GM21786 (cell line): ENCODE measurements around the gene ACSF3.
"Not testable (repeated sequence)": the region's sequence is repeated elsewhere in the genome, so short reads cannot be mapped to it uniquely, and the experiment has no call there.

Experiments
- ATAC-seq: cut with Tn5 transposase; IDR thresholded peaks from one replicate; pipeline ENCODE4 v1.9.1; 2021; ENCODE audit not compliant: unreplicated experiment

Gene ACSF3

DNA sequence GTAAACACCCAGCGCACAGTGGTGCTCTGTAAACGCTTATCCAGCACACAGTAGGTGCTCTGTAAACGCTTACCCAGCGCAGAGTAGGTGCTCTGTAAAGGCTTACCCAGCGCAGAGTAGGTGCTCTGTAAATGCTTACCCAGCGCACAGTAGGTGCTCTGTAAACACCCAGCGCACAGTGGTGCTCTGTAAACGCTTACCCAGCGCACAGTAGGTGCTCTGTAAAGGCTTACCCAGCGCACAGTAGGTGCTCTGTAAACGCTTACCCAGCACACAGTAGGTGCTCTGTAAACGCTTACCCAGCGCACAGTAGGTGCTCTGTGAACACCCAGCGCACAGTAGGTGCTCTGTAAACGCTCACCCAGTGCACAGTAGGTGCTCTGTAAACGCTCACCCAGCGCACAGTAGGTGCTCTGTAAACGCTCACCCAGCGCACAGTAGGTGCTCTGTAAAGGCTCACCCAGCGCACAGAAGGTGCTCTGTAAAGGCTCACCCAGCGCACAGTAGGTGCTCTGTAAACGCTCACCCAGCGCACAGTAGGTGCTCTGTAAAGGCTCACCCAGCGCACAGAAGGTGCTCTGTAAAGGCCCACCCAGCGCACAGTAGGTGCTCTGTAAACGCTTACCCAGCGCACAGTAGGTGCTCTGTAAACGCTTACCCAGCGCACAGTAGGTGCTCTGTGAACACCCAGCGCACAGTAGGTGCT is 92.4 kb downstream of the ACSF3 start:
- ATAC-seq, result not testable (repeated sequence)

DNA sequence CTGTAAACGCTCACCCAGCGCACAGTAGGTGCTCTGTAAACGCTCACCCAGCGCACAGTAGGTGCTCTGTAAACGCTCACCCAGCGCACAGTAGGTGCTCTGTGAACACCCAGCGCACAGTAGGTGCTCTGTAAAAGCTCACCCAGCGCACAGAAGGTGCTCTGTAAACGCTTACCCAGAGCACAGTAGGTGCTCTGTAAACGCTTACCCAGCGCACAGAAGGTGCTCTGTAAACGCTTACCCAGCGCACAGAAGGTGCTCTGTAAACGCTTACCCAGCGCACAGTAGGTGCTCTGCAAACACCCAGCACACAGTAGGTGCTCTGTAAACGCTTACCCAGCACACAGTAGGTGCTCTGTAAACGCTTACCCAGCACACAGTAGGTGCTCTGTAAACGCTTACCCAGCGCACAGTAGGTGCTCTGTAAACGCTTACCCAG is 93.0 kb downstream of the ACSF3 start:
- not testable (repeated sequence) for ATAC-seq

DNA sequence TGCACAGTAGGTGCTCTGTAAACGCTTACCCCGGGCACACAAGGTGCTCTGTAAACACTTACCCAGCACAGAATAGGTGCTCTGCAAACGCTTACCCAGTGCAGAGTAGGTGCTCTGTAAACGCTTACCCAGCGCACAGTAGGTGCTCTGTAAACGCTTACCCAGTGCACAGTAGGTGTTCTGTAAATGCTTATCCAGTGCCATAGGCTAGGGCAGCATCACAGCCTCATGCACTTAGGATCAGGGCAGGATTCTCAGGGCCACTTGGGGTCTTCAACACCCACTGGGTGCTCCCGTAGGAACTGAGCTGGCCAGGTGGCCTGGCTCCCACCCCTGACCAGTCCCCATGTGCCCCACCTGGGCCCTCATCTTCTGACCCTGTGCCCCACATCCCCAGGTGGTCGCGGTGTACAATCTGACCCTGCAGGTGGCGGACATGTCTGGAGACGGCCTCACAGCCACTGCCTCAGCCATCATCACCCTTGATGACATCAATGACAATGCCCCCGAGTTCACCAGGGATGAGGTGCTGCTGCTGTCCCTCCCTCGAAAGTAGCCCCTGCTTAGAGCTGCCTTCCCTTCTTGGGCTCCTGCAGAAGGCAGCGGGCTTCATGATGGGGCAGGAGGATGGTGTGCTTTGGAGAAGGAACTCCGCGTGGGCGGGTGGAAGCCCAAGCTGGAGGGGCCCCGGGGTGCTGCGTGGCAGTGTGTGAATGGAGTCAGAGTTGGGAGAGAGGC is 93.5 kb downstream of the ACSF3 start:
- ATAC-seq, result no peak

DNA sequence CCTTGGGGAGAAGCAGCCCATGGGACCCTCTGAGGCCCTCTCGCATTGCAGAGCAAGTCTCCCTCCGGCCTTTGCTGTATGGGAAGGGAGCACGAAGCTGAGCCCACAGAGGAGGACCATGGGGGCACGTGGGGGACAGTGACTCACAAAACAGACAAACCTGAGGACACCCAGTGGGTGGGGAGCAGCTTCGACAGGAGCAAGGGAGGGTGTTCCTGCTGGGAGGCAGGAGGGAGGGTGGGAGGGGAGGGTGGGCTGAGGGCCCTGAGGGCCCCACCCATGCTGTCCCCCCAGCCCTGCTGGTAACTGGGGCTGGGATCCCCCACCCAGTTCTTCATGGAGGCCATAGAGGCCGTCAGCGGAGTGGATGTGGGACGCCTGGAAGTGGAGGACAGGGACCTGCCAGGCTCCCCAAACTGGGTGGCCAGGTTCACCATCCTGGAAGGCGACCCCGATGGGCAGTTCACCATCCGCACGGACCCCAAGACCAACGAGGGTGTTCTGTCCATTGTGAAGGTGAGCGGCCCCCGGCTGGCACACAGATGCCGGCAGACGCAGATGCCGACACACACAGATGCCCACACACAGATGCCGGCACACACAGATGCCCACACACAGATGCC is 94.2 kb downstream of the ACSF3 start:
- no peak for ATAC-seq

DNA sequence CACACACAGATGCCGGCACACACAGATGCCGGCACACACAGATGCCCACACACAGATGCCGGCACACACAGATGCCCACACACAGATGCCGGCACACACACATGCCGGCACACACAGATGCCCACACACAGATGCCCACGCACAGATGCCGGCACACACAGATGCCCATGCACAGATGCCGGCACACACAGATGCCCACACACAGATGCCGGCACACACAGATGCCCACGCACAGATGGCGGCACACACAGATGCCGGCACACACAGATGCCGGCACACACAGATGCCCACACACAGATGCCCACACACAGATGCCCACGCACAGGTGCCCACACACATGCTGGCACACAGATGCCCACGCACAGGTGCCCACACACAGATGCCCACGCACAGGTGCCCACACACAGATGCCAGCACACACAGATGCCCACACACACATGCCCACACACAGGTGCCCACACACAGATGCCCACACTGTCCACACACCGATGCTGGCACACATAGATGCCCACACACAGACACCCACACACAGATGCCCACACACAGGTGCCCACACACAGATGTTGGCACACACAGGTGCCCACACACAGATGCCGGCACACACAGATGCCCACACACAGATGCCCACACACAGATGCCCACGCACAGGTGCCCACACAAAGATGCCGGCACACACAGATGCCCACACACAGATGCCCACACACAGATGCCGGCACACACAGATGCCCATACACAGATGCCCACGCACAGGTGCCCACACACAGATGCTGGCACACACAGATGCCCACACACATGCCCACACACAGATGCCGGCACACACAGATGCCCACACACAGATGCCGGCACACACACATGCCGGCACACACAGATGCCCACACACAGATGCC is 95.1 kb downstream of the ACSF3 start:
- not testable (repeated sequence) for ATAC-seq

DNA sequence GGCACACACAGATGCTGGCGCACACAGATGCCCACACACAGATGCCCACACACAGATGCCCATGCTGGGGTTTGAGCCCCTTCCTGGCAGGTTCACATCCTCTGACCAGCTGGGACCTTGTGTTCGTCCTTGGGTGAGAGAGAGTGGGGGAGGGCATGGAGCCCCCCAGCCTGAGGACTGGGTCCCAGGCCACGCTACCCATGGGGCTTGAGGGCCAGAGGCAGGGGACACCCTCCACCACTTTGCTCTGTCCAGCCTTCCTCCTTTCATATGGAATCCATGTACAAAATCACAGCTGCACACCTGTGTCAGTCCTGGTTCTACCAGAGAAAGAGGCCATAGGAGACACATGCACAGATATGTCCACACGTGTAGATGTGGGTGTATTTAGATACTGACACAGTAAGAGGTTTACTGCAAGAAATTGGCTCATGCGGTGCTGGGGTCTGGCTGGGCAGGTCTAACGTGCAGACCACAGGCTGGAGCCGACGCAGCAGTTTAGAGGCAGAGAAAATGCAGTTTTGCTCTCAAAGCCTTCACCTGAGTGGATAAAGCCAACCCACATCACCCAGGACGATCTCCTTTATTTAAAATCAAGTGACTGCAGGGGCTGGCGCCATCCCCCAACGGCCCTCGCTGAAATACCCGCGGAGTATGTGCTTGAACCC is 95.8 kb downstream of the ACSF3 start:
- no peak for ATAC-seq

DNA sequence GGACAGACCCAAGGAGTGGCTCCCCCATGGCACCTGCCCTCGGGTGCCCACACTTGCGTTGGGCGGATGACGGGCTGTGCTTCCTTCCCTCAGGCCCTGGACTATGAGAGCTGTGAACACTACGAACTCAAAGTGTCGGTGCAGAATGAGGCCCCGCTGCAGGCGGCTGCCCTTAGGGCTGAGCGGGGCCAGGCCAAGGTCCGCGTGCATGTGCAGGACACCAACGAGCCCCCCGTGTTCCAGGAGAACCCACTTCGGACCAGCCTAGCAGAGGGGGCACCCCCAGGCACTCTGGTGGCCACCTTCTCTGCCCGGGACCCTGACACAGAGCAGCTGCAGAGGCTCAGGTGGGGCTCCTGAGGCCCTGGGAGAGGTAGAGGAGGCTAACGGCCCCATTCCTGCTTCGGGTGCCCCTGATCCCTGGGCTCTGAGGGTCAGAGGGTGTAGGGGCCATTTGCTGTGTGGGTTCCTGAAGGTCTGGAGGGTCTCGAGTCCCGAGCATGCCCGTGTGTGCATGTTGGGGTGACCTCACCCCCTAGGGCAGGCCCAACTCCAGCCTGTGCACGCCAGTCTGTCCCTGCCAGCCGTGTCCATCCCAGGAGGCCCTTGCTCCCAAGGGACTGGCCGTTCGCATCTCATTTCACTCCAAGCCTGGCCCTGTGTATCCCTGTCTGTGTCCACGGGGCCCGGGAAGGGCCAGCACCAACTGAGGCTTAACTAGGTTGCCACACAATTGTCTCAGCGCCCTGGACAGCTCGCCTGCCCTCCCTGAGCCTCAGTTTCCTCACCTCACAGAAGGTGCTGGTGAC is 96.7 kb downstream of the ACSF3 start:
- ATAC-seq, result no peak

DNA sequence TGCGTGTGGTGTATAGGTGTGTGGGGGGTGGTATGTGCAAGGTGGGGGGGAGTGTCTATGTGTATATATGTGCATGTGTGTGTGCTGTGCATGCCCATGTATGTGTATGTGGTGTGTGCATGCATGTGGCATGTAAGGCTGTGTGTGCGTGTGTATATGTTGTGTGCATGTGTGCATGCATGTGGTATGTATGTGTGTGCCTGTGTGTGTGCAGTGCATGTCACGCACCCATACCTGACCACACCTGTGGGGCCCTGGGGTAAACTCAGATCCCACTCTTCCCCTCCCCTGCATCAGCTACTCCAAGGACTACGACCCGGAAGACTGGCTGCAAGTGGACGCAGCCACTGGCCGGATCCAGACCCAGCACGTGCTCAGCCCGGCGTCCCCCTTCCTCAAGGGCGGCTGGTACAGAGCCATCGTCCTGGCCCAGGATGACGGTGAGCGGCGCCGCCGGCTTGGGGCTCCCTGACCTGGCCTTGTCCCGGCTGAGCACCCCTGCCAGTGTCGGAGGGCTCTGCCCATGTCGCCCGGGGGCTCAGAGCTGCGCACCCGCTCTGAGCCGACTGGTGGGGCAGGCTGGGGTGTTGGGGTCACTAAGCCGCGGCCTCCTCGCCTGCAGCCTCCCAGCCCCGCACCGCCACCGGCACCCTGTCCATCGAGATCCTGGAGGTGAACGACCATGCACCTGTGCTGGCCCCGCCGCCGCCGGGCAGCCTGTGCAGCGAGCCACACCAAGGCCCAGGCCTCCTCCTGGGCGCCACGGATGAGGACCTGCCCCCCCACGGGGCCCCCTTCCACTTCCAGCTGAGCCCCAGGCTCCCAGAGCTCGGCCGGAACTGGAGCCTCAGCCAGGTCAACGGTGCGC is 97.6 kb downstream of the ACSF3 start:
- no peak for ATAC-seq

DNA sequence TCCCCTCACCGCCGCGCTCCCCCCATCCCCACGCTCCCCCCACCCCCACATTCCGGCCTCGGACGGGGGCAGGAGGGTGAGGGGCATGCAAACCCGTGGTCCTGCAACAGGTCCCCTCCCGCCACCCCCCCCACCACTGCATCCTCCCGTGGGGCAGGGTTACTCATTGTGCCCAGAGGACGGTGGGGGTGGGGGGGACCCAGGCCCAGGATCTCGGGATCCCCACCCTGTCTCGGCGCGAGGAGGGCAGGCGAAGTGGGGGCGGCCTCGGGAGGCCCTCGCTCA is 98.2 kb downstream of the ACSF3 start:
- no peak for ATAC-seq

DNA sequence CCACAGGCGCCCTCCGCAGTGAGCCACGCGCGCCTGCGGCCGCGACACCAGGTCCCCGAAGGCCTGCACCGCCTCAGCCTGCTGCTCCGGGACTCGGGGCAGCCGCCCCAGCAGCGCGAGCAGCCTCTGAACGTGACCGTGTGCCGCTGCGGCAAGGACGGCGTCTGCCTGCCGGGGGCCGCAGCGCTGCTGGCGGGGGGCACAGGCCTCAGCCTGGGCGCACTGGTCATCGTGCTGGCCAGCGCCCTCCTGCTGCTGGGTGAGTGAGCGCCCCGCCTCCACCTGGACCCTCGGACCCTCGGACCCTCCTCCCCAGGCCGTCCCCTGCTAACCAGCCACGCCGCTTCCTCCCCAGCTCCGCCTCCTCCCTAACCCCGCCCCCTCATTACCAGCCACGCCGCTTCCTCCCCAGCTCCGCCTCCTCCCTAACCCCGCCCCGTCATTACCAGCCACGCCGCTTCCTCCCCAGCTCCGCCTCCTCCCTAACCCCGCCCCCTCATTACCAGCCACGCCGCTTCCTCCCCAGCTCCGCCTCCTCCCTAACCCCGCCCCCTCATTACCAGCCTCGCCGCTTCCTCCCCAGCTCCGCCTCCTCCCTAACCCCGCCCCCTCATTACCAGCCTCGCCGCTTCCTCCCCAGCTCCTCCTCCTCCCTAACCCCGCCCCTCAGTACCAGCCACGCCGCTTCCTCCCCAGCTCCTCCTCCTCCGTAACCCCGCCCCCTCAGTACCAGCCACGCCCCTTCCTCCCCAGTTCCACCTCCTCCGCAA is 98.7 kb downstream of the ACSF3 start:
- not testable (repeated sequence) for ATAC-seq

DNA sequence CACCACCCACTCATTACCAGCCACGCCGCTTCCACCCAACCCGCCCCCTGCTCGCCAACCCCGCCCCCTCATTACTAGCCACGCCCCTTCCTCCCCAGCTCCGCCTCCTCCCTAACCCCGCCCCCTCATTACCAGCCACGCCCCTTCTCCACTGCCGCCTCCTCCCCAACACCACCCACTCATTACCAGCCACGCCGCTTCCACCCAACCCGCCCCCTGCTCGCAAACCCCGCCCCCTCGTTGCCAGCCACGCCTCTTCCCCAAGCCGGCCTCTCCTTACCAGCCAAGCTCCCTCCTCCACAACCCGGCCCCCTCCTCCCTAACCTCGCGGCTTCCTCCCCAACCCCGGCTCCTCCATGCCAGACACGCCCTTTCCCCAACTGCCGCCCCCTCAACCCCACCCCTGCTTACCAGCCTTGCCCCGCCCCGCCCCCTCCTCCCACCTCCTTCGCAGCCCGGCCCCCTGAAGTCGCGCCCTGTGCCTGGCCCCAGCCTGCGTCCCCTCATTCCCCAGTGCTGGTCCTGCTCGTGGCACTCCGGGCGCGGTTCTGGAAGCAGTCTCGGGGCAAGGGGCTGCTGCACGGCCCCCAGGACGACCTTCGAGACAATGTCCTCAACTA is 99.4 kb downstream of the ACSF3 start:
- no peak for ATAC-seq

DNA sequence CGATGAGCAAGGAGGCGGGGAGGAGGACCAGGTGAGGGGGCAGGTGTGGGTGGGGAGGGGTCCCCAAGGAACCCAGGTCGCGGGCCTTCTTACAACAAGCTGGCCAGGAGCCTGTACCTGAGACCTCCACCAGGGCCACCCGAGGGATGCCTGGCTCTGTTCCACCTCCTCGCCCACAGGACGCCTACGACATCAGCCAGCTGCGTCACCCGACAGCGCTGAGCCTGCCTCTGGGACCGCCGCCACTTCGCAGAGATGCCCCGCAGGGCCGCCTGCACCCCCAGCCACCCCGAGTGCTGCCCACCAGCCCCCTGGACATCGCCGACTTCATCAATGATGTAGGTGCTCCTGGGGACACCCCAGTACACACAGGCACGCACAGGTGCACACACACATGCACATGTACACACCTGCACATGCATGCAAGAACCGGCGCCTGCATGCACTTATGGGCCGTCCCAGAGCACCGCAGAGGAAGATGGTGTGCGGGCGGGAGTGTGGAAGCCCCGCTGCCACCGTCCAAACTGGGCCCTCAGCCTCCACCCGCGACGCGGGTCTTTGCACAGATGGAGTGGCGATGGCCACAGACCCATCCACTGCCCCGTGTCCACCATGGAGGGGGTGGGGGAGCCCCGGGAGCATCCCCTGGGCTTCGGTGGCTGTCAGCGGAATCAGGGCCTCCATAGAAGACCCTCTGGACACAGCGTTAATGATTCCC is 100.1 kb downstream of the ACSF3 start:
- ATAC-seq, result no peak

DNA sequence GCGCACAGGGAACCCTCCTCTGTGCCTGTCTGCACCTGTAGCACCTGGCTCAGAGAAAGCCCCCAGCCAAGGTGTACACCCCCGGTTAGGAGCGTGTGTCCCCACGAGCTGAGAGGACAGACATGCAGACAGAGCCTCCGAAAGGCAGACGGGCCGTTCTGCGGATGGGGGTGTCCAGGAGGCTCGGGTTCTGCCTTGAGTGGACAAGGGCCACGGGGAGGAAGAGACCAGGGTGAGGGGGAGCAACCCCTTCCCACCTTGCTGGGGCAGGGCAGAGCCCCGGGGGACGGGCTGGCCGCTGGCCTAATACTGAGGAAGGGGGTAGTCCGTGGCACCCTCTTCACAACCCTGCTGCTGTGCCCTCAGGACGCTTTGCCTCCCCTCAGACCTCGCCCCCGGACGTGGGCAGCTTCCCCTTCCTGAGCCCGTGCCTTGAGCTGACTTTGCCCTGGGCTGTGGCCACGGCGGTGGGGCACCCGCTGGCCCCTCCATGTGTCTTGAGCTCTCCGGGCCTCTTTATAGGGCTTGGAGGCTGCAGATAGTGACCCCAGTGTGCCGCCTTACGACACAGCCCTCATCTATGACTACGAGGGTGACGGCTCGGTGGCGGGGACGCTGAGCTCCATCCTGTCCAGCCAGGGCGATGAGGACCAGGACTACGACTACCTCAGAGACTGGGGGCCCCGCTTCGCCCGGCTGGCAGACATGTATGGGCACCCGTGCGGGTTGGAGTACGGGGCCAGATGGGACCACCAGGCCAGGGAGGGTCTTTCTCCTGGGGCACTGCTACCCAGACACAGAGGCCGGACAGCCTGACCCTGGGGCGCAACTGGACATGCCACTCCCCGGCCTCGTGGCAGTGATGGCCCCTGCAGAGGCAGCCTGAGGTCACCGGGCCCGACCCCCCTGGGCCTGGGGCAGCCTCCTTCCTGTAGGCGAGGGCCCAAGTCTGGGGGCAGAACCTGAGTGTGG is 101.0 kb downstream of the ACSF3 start:
- no peak for ATAC-seq

DNA sequence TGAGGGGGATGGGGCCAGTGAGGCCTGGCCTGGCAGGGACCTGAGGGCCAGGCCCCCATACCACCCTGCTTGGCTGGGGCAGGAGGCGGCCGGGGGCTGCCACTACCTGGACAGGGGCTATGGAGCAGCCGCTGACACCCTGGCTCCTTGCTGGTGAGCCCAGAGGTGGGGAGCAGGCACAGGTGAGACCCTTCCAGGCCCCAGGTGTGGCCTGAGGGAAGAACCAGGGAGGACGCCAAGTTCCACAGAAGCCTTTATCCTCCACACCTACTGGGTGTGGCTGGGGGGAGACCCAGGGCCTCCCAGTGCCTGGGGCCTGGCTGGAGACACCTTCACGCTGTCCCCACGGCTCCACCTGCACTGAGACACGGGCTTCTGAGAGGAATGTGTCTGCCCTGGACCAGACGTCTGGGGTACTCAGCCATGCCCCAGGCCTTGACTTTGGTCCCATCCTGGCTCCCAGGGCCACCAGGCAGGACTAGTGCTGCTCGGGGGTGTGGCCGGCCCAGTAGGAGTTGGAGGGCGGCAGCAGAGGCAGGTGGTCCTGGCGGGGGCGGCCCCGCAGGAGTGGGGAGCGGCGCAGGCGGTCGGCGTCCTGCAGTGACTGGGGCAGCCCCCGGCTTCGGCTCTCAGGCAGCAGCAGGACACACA is 102.0 kb downstream of the ACSF3 start:
- no peak for ATAC-seq

DNA sequence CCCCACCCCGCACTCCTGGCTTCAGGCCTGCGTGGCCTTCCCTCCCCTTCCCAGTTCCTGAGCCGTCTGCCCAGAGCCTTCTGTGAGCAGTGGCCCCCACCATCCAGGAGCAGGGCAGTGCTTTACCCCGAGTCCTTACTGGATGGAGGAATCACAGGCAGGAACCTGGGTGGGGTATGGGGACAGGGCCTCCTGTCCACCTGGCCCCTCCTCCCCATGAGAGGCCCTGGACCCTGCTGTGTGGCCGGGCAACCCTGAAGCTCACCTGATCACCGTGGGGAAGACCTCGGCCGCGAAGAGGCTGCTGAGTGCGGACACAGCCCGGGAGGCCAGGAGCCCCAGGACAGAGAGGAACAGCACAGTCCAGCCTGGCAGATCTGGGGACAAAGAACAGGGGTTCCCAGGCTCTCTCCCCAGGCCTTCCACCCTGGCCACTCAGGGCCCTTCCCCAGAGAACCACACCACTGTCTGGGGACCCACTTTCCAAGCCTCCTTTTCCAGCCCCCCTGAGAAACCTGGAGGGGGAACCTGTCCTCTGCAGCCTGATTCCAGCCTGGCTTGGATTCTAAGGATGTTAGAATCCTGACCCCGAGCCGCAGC is 103.5 kb downstream of the ACSF3 start:
- ATAC-seq, result no peak
